HepG2 (cell line): ENCODE results near the gene BICRAL. TPM values are rescaled to one million over a fixed set of nuclear protein-coding genes. Genes with fewer than 3 reads are reported as not detected.
A peak's percentile ranks its signal among the peaks of the same experiment; 100 is the strongest.

Experiments
- AKAP8 ChIP-seq: sonication (generic); formaldehyde crosslinking; IDR thresholded peaks from 2 replicates; pipeline ENCODE4 v1.5.1; 2020; ENCODE audit warnings: mild to moderate bottlenecking, missing genetic modification reagents
- CBFB ChIP-seq: sonication (generic); formaldehyde crosslinking; IDR thresholded peaks from 2 replicates; pipeline ENCODE4 v1.4.0; 2020; ENCODE audit warnings: missing genetic modification reagents
- FOXK1 ChIP-seq: sonication (generic); formaldehyde crosslinking; IDR thresholded peaks from 2 replicates; pipeline ENCODE4 v1.4.0; 2020; ENCODE audit warnings: low read depth, missing genetic modification reagents, borderline replicate concordance
- HDAC2 ChIP-seq: sonication (generic); formaldehyde crosslinking; IDR thresholded peaks from 2 replicates; pipeline ENCODE4 v1.4.0; 2020; ENCODE audit warnings: missing genetic modification reagents
- HDAC6 ChIP-seq: fragments of 200-600 bp; sonication (generic); IDR thresholded peaks from 2 replicates; pipeline ENCODE4 v1.7.0; 2017; ENCODE audit warnings: mild to moderate bottlenecking, antibody characterized with exemption, low read length, low read depth
- HMGA1 ChIP-seq: sonication (generic); formaldehyde crosslinking; conservative IDR thresholded peaks from 2 replicates; pipeline ENCODE4 v1.4.0; 2020; ENCODE audit warnings: missing genetic modification reagents
- HOXA9 ChIP-seq: sonication (generic); formaldehyde crosslinking; IDR thresholded peaks from 2 replicates; pipeline ENCODE4 v1.8.1; 2022; ENCODE audit warnings: missing genetic modification reagents, mild to moderate bottlenecking, moderate library complexity, borderline replicate concordance
- JUN ChIP-seq: sonication (generic); formaldehyde crosslinking; IDR thresholded peaks from 2 replicates; pipeline ENCODE4 v1.4.0; 2020; ENCODE audit warnings: mild to moderate bottlenecking, missing genetic modification reagents
- KMT2A ChIP-seq: sonication (generic); formaldehyde crosslinking; IDR thresholded peaks from 2 replicates; pipeline ENCODE4 v1.4.0; 2020; ENCODE audit warnings: missing genetic modification reagents
- MED13 ChIP-seq: sonication (generic); formaldehyde crosslinking; IDR thresholded peaks from 2 replicates; pipeline ENCODE4 v1.5.0; 2020; ENCODE audit warnings: missing genetic modification reagents
- NR2F2 ChIP-seq: IDR thresholded peaks from 2 replicates; pipeline ENCODE4 v1.6.1; 2012; ENCODE audit warnings: low read depth, inconsistent platforms, borderline replicate concordance
- PRMT3 ChIP-seq: sonication (generic); formaldehyde crosslinking; IDR thresholded peaks from 2 replicates; pipeline ENCODE4 v1.8.1; 2022; ENCODE audit warnings: low read depth, mild to moderate bottlenecking, moderate library complexity, missing genetic modification reagents, borderline replicate concordance
- RELA ChIP-seq: sonication (generic); formaldehyde crosslinking; IDR thresholded peaks from 2 replicates; pipeline ENCODE4 v1.4.0; 2020; ENCODE audit warnings: missing genetic modification reagents
- SAP130 ChIP-seq: IDR thresholded peaks from 2 replicates; pipeline ENCODE4 v1.6.1; 2016; ENCODE audit warnings: low read depth
- SMARCC2 ChIP-seq: fragments of 450-650 bp; IDR thresholded peaks from 2 replicates; pipeline ENCODE4 v1.6.1; 2017; ENCODE audit warnings: antibody characterized with exemption, mild to moderate bottlenecking
- SP5 ChIP-seq: IDR thresholded peaks from 2 replicates; pipeline ENCODE4 v1.6.1; 2016; ENCODE audit warnings: low read depth, borderline replicate concordance
- STAT5B ChIP-seq: sonication (generic); formaldehyde crosslinking; IDR thresholded peaks from 2 replicates; pipeline ENCODE4 v1.4.0; 2020; ENCODE audit warnings: missing genetic modification reagents
- TARDBP ChIP-seq: sonication (generic); formaldehyde crosslinking; IDR thresholded peaks from 2 replicates; pipeline ENCODE4 v1.8.0; 2022; ENCODE audit warnings: mild to moderate bottlenecking, missing genetic modification reagents
- TRIM24 ChIP-seq: sonication (generic); formaldehyde crosslinking; IDR thresholded peaks from 2 replicates; pipeline ENCODE4 v1.8.0; 2022; ENCODE audit warnings: mild to moderate bottlenecking, missing genetic modification reagents
- ZBTB38 ChIP-seq: sonication (generic); formaldehyde crosslinking; IDR thresholded peaks from 2 replicates; pipeline ENCODE4 v1.5.1; 2020; ENCODE audit warnings: mild to moderate bottlenecking, missing genetic modification reagents
- ZIK1 ChIP-seq: sonication (generic); formaldehyde crosslinking; IDR thresholded peaks from 2 replicates; pipeline ENCODE4 v1.5.0; 2020; ENCODE audit warnings: mild to moderate bottlenecking, low read depth, missing genetic modification reagents, borderline replicate concordance
- ZNF234 ChIP-seq: sonication (generic); formaldehyde crosslinking; conservative IDR thresholded peaks from 2 replicates; pipeline ENCODE4 v1.5.1; 2020; ENCODE audit warnings: mild to moderate bottlenecking, missing genetic modification reagents
- ZNF33A ChIP-seq: sonication (generic); formaldehyde crosslinking; IDR thresholded peaks from 2 replicates; pipeline ENCODE4 v1.5.1; 2020; ENCODE audit warnings: missing genetic modification reagents, mild to moderate bottlenecking, moderate library complexity, borderline replicate concordance
- ZNF354B ChIP-seq: sonication (generic); formaldehyde crosslinking; IDR thresholded peaks from 2 replicates; pipeline ENCODE4 v1.8.0; 2022; ENCODE audit warnings: mild to moderate bottlenecking, missing genetic modification reagents
- ZNF362 ChIP-seq: sonication (generic); formaldehyde crosslinking; IDR thresholded peaks from 2 replicates; pipeline ENCODE4 v1.4.0; 2020; ENCODE audit warnings: missing genetic modification reagents, mild to moderate bottlenecking, borderline replicate concordance
- ZNF496 ChIP-seq: sonication (generic); formaldehyde crosslinking; IDR thresholded peaks from 2 replicates; pipeline ENCODE4 v1.8.1; 2023; ENCODE audit warnings: mild to moderate bottlenecking, moderate library complexity, missing genetic modification reagents; ENCODE audit not compliant: insufficient replicate concordance
- ZNF530 ChIP-seq: sonication (generic); formaldehyde crosslinking; IDR thresholded peaks from 2 replicates; pipeline ENCODE4 v1.5.0; 2020; ENCODE audit warnings: low read depth, mild to moderate bottlenecking, missing genetic modification reagents
- ZNF549 ChIP-seq: sonication (generic); formaldehyde crosslinking; IDR thresholded peaks from 2 replicates; pipeline ENCODE4 v1.5.0; 2020; ENCODE audit warnings: missing genetic modification reagents
- ZNF570 ChIP-seq: sonication (generic); formaldehyde crosslinking; IDR thresholded peaks from 2 replicates; pipeline ENCODE4 v1.4.0; 2020; ENCODE audit warnings: mild to moderate bottlenecking, missing genetic modification reagents, borderline replicate concordance
- ZSCAN22 ChIP-seq: sonication (generic); formaldehyde crosslinking; IDR thresholded peaks from 2 replicates; pipeline ENCODE4 v1.4.0; 2020; ENCODE audit warnings: mild to moderate bottlenecking, missing genetic modification reagents
- polyA plus RNA-seq, 8 experiments: library from polyadenylated mRNA; depleted of rRNA in 3 of 8; stranded (reverse) in 7 of 8; unstranded in 1 of 8; fragments of >200 nt; fragmentation: Illumina TruSeq in 4 of 8; extraction: Trizol in 4 of 8; gene quantifications; 2 replicates each; pipeline versions ENCODE4 v1.2.1 to v1.2.3, GENCODE V29; 2011 to 2016; ENCODE audit warnings: low read depth in 4 of 8, missing spikeins in 1 of 8, mixed read lengths in 1 of 8; ENCODE audit not compliant: insufficient read depth in 1 of 8
- total RNA-seq, 5 experiments: library from RNA; depleted of rRNA; stranded (reverse); fragments of >200 nt; fragmentation: Illumina TruSeq; extraction: Trizol; gene quantifications; 2 replicates each; pipeline ENCODE4 v1.2.3, GENCODE V29; 2016; ENCODE audit warnings: low read depth in 1 of 5

BICRAL gene
- total and polyA plus RNA-seq, 2 of the 13 experiments (the other 11 are each of a cell fraction or from before 2014, with no cell fraction given): 5.0 to 13.5 TPM

GRCh38 chr6:42746463-42747391, 35.1 kb upstream of the BICRAL start (continued):
- TF ChIP-seq HDAC2 (peak; percentile 80), ZNF362 (CRISPR knock-in tag) (peak; percentile 69), STAT5B (CRISPR knock-in tag) (0 out of 2 replicates have a peak, but pooled peaks have one; percentile 50), ZSCAN22 (0 out of 2 replicates have a peak, but pooled peaks have one; percentile 57), SMARCC2 (no peak), KMT2A (peak; percentile 84; the same call in 1 of the 2 replicates), HDAC6 (no peak), FOXK1 (CRISPR knock-in tag) (peak; percentile 57; the same call in 1 of the 2 replicates), ZNF549 (CRISPR knock-in tag) (no peak), ZIK1 (CRISPR knock-in tag) (no peak), ZNF496 (CRISPR knock-in tag) (no peak), HMGA1 (CRISPR knock-in tag) (no peak), RELA (CRISPR knock-in tag) (no peak), ZNF33A (0 out of 2 replicates have a peak, but pooled peaks have one; percentile 55), ZNF354B (peak; percentile 90; the same call in 1 of the 2 replicates), PRMT3 (CRISPR knock-in tag) (no peak; the same call in 1 of the 2 replicates), ZNF234 (CRISPR knock-in tag) (no peak), TRIM24 (CRISPR knock-in tag) (no peak), NR2F2 (0 out of 2 replicates have a peak, but pooled peaks have one; percentile 39), ZNF530 (no peak), MED13 (peak; percentile 43; the same call in 1 of the 2 replicates), HOXA9 (CRISPR knock-in tag) (no peak), CBFB (CRISPR knock-in tag) (no peak), ZNF570 (0 out of 2 replicates have a peak, but pooled peaks have one; percentile 33), JUN (CRISPR knock-in tag) (0 out of 2 replicates have a peak, but pooled peaks have one; percentile 42), SAP130 (CRISPR knock-in tag) (peak; percentile 94), ZBTB38 (CRISPR knock-in tag) (no peak), TARDBP (peak; percentile 87), SP5 (CRISPR knock-in tag) (peak; percentile 82), AKAP8 (no peak; the same call in 1 of the 2 replicates)
